GM12873 (cell line): Measurements from ENCODE around the gene NRCAM.

Experiments
- TF ChIP-seq, protein P1 (sequence below): IDR thresholded peaks from 2 replicates; pipeline ENCODE4 v1.5.1; 2012; ENCODE audit warnings: low read depth, mild to moderate bottlenecking, moderate library complexity, low read length, control low read depth; ENCODE audit not compliant: insufficient read depth; ENCODE audit errors: missing control alignments

Gene NRCAM

DNA sequence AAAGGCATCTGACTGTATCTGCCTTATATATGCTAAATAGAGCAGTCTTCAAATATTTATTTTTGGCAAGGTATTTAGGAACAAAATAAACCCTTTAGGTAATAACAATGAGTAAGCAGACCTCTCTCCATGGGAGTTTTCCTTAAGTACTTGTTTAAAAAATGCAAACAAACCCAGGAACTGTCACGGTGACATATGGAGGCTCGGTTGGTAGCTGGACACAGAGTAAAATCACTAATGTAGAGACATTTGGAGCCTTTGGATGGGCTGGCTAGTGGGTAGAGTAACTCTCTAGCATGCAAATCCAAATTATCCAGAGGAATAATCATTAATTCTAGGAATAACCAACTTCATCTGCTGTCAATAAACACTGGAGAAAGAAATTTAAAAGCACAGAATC, 254.5 kb downstream of the NRCAM start:
- TF ChIP-seq, protein P1, sequence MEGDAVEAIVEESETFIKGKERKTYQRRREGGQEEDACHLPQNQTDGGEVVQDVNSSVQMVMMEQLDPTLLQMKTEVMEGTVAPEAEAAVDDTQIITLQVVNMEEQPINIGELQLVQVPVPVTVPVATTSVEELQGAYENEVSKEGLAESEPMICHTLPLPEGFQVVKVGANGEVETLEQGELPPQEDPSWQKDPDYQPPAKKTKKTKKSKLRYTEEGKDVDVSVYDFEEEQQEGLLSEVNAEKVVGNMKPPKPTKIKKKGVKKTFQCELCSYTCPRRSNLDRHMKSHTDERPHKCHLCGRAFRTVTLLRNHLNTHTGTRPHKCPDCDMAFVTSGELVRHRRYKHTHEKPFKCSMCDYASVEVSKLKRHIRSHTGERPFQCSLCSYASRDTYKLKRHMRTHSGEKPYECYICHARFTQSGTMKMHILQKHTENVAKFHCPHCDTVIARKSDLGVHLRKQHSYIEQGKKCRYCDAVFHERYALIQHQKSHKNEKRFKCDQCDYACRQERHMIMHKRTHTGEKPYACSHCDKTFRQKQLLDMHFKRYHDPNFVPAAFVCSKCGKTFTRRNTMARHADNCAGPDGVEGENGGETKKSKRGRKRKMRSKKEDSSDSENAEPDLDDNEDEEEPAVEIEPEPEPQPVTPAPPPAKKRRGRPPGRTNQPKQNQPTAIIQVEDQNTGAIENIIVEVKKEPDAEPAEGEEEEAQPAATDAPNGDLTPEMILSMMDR, result no peak

GRCh38 chr7:108200326-108200725, 255.9 kb downstream of the NRCAM start:
- TF ChIP-seq, protein P1, result no peak

- TF ChIP-seq, protein P1, result no peak
These were observed 258.7 kb downstream of the NRCAM start for GRCh38 chr7:108197371-108198091.

DNA sequence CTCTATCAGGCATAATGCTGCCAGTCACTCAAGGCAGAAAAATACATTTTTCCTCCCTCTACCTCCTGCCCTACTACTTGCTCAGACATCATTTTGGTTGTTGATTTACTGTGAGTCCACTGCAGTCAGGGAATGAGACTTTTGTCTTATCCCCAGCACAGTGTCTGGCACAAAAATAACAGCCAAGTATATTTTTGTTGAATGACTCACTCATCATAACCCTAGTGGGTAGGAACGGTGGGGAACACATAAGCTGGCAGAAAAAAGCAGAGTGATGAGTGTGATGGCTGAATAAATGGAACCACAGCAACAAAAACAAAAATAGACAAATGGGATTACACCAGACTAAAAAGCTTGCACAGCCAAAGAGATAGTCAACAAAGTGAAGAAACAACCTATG, 260.2 kb downstream of the NRCAM start:
- TF ChIP-seq, protein P1, result no peak

- TF ChIP-seq, protein P1, result no peak
These were observed 262.4 kb downstream of the NRCAM start for GRCh38 chr7:108193594-108194498.

DNA sequence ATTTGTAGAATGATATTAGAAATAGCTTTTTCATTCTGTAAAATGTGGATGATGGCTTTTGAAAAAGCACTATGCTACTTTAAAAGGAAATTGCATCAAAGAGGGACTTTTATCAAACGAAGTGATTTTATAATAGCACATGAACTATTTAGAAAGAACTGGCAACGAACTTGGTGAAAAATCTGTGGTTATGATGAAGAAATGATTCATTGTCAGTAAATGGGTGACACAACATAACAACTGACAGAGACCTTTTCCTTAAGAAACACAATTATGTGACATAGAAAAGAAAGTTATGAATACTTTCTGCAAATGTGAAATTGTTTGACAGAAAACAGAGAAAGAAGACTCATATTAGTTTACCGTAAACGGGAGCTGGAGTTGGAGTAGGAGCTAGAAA, 265.3 kb downstream of the NRCAM start:
- TF ChIP-seq, protein P1, result no peak

GRCh38 chr7:108189733-108190388, 266.4 kb downstream of the NRCAM start:
- TF ChIP-seq, protein P1, result no peak
